Liver (tissue), 9 donors: Measurements from ENCODE around the gene RPL10. TPM values are rescaled to one million over a fixed set of nuclear protein-coding genes. Genes with fewer than 3 reads are reported as not detected.
A peak's percentile ranks its signal among the peaks of the same experiment; 100 is the strongest.

ENCODE experiments used
- DNase-seq: peaks from one replicate; pipeline ENCODE4 v3.0.0-alpha.2; 2017; ENCODE audit warnings: low spot score
- H3K27ac ChIP-seq, 2 donors: one replicate each; pipeline ENCODE4 v1.7.0; 2013; ENCODE audit warnings: inconsistent platforms in 2 of 2, low read length in 2 of 2, control low read depth in 1 of 2, low read depth in 1 of 2, mild to moderate bottlenecking in 1 of 2
- H3K27me3 ChIP-seq, 4 donors: one replicate each; pipeline versions ENCODE4 v1.6.1 to v1.7.0; 2013; ENCODE audit warnings: low read length in 3 of 4, inconsistent platforms in 1 of 4, mild to moderate bottlenecking in 1 of 4, moderate library complexity in 1 of 4; ENCODE audit not compliant: control insufficient read depth in 4 of 4, insufficient read depth in 4 of 4
- H3K36me3 ChIP-seq, 4 donors: one replicate each; pipeline versions ENCODE4 v1.6.1 to v1.7.0; 2013; ENCODE audit warnings: low read length in 3 of 4, mild to moderate bottlenecking in 3 of 4, low read depth in 1 of 4, moderate library complexity in 1 of 4; ENCODE audit not compliant: control insufficient read depth in 4 of 4, insufficient read depth in 3 of 4
- H3K4me1 ChIP-seq, 4 donors: one replicate each; pipeline versions ENCODE4 v1.6.1 to v1.7.0; 2013; ENCODE audit warnings: low read length in 3 of 4, mild to moderate bottlenecking in 3 of 4, moderate library complexity in 1 of 4; ENCODE audit not compliant: control insufficient read depth in 4 of 4, insufficient read depth in 4 of 4
- H3K4me3 ChIP-seq, 3 donors: one replicate each; pipeline versions ENCODE4 v1.6.1 to v1.7.0; 2013; ENCODE audit warnings: low read length in 3 of 3, control low read depth in 1 of 3, low read depth in 1 of 3, mild to moderate bottlenecking in 1 of 3
- H3K9ac ChIP-seq, 2 donors: one replicate each; pipeline ENCODE4 v1.7.0; 2013; ENCODE audit warnings: low read length in 2 of 2, mild to moderate bottlenecking in 2 of 2, moderate library complexity in 2 of 2, control low read depth in 1 of 2, low read depth in 1 of 2
- H3K9me3 ChIP-seq, 4 donors: one replicate each; pipeline versions ENCODE4 v1.6.1 to v1.7.0; 2013; ENCODE audit warnings: low read length in 3 of 4; ENCODE audit not compliant: control insufficient read depth in 4 of 4
- ATF3 ChIP-seq: IDR thresholded peaks from 2 replicates; pipeline ENCODE4 v1.6.1; 2016; ENCODE audit warnings: antibody characterized with exemption
- CTCF ChIP-seq: fragments of 150-350 bp; IDR thresholded peaks from 2 replicates; pipeline ENCODE4 v1.5.1; 2017; ENCODE audit warnings: improper control_type of control experiment, low read depth, low read length; ENCODE audit not compliant: missing input control
- EGR1 ChIP-seq, 2 donors: IDR thresholded peaks; 2 replicates each; pipeline ENCODE4 v1.6.1; 2016 to 2018; ENCODE audit warnings: antibody characterized with exemption in 2 of 2, low read depth in 2 of 2
- FOXA2 ChIP-seq: IDR thresholded peaks from 2 replicates; pipeline ENCODE4 v1.6.1; 2016; ENCODE audit warnings: antibody characterized with exemption
- GABPA ChIP-seq, 2 donors: IDR thresholded peaks in 1 of 2; conservative IDR thresholded peaks in 1 of 2; 2 replicates each; pipeline ENCODE4 v1.6.1; 2016; ENCODE audit warnings: antibody characterized with exemption in 2 of 2, mild to moderate bottlenecking in 1 of 2, moderate library complexity in 1 of 2
- HNF4A ChIP-seq, 2 donors: conservative IDR thresholded peaks; 2 replicates each; pipeline ENCODE4 v1.6.1; 2016; ENCODE audit warnings: antibody characterized with exemption in 2 of 2, mild to moderate bottlenecking in 2 of 2
- JUND ChIP-seq, 2 donors: IDR thresholded peaks; 2 replicates each; pipeline ENCODE4 v1.6.1; 2016; ENCODE audit warnings: antibody characterized with exemption in 2 of 2
- MAX ChIP-seq: IDR thresholded peaks from 2 replicates; pipeline ENCODE4 v1.6.1; 2016; ENCODE audit warnings: antibody characterized with exemption
- NR2F2 ChIP-seq: IDR thresholded peaks from 2 replicates; pipeline ENCODE4 v1.6.1; 2016; ENCODE audit warnings: antibody characterized with exemption
- RAD21 ChIP-seq, 2 donors: IDR thresholded peaks; 2 replicates each; pipeline ENCODE4 v1.6.1; 2016; ENCODE audit warnings: antibody characterized with exemption in 2 of 2, mild to moderate bottlenecking in 2 of 2
- REST ChIP-seq: IDR thresholded peaks from 2 replicates; pipeline ENCODE4 v1.6.1; 2016; ENCODE audit warnings: antibody characterized with exemption, mild to moderate bottlenecking
- RXRA ChIP-seq, 2 donors: IDR thresholded peaks; 2 replicates each; pipeline ENCODE4 v1.6.1; 2017 to 2018; ENCODE audit warnings: antibody characterized with exemption in 2 of 2, mild to moderate bottlenecking in 1 of 2
- TAF1 ChIP-seq: conservative IDR thresholded peaks from 2 replicates; pipeline ENCODE4 v1.6.1; 2016; ENCODE audit warnings: antibody characterized with exemption, mild to moderate bottlenecking
- YY1 ChIP-seq: IDR thresholded peaks from 2 replicates; pipeline ENCODE4 v1.6.1; 2016; ENCODE audit warnings: antibody characterized with exemption, mild to moderate bottlenecking
- ZBTB33 ChIP-seq: IDR thresholded peaks from 2 replicates; pipeline ENCODE4 v1.6.1; 2016; ENCODE audit warnings: antibody characterized with exemption
- WGBS: extraction: QIAGEN DNeasy Blood & Tissue Kit; methylation state at CpG from one replicate; pipeline ENCODE4 v1.1.7; 2013; 5-methylcytosine and 5-hydroxymethylcytosine counted together
- polyA plus RNA-seq, 2 donors: library from polyadenylated mRNA; stranded (reverse) in 1 of 2; unstranded in 1 of 2; fragments of 200-250 nt in 1 of 2; fragments of >200 nt in 1 of 2; fragmentation: Nextera tagmentation in 1 of 2; extraction: Ambion mirVana in 1 of 2; gene quantifications; one replicate each; pipeline versions ENCODE4 v1.2.1 to v1.2.3, GENCODE V29; 2013 to 2015
- total RNA-seq, 2 donors: library from RNA; depleted of rRNA; stranded (reverse); fragments of >200 nt; gene quantifications; one replicate each; pipeline ENCODE4 v1.2.3, GENCODE V29; 2014
- donor health status: healthy.
- donor health status: healthy.
- donor health status: healthy.
- donor health status: healthy.
- donor health status: healthy.

Gene RPL10
- total and polyA plus RNA-seq, 4 donors = 446 to 1,644 (median 1,423) TPM

GRCh38 chrX:154380153-154380552 is 18.0 kb upstream of the RPL10 start:
- Histone ChIP-seq H3K4me3 (peak overlapping the region; percentile 69 to 78 (median 72)), H3K9me3 (no peaks in the 10 kb centered on the region), H3K4me1 (peaks cover 3 to 11% (median 7%) of the 10 kb centered on the region in 4 donors), H3K27ac (peak overlapping the region; percentile 96 to 98), H3K36me3 (no peaks in the 10 kb centered on the region), H3K27me3 (no peaks in the 10 kb centered on the region), H3K9ac (peak overlapping the region; percentile 87 to 91)
- TF ChIP-seq ATF3 (no peak), TAF1 (no peak), ZBTB33 (no peak), JUND (IDR thresholded peaks at IDR 0.05) (no peak), REST (no peak), FOXA2 (no peak), GABPA (IDR thresholded peaks at IDR 0.05 in 1 of 2, conservative IDR thresholded peaks at IDR 0.05 in 1 of 2) (no peak), RAD21 (IDR thresholded peaks at IDR 0.05) (no peak), MAX (no peak), YY1 (no peak), CTCF (no peak), NR2F2 (no peak), RXRA (IDR thresholded peaks at IDR 0.05) (no peak)
- 33% methylated on average over 13 of the region's 13 CpGs for whole genome bisulfite sequencing
- no peak for DNase-seq

GRCh38 chrX:154380787-154381186 is 17.4 kb upstream of the RPL10 start:
- no peak overlapping the region for H3K9ac ChIP-seq
- no peaks in the 10 kb centered on the region for H3K36me3 ChIP-seq
- peaks cover 3 to 11% (median 7%) of the 10 kb centered on the region in 4 donors for H3K4me1 ChIP-seq
- 93% methylated on average over 14 of the region's 14 CpGs for WGBS
- H3K4me3 ChIP-seq = no peak overlapping the region
- H3K9me3 ChIP-seq = no peaks in the 10 kb centered on the region
- no peak for DNase-seq
- no peak overlapping the region for H3K27ac ChIP-seq
- H3K27me3 ChIP-seq = no peaks in the 10 kb centered on the region
- TF ChIP-seq RAD21 (IDR thresholded peaks at IDR 0.05) (no peak), HNF4A (conservative IDR thresholded peaks at IDR 0.05) (no peak), JUND (IDR thresholded peaks at IDR 0.05) (no peak), CTCF (no peak), YY1 (no peak), RXRA (IDR thresholded peaks at IDR 0.05) (no peak), NR2F2 (no peak), REST (no peak), EGR1 (IDR thresholded peaks at IDR 0.05; ENCODE audit: low read depth in 2 of 2) (no peak), MAX (no peak), ATF3 (no peak), GABPA (IDR thresholded peaks at IDR 0.05 in 1 of 2, conservative IDR thresholded peaks at IDR 0.05 in 1 of 2) (no peak), FOXA2 (no peak)
